ENCODE results near the gene RBBP6.

RBBP6 gene

DNA sequence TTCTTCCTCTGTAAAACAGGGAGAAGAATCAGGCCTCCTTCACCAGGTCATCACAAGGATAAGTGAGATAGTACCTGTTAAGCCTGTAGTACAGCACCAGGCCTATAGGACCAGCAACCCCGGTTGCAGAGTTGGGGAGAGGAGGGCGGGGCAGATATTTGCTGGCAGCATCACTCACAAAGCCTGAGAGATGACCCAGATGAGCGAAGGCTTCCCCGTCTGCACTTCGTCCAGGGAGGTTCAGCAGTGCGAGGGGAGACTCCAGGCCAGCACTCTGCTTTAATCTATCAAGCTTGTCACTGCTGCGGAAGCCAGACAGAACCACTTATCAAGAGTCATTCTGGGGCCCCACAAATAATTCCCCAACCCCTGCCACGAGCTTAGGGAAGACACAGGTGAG is 15.8 kb upstream of the RBBP6 start:
- no peak for DNase-seq (ENCODE audit: low read depth)

- no peak for DNase-seq (ENCODE audit: low read depth)
Measured at GRCh38 chr16:24524855-24525677, 14.3 kb upstream of the RBBP6 start.

- DNase-seq (ENCODE audit: low read depth), result no peak
Measured at GRCh38 chr16:24525970-24526559, 13.3 kb upstream of the RBBP6 start.

GRCh38 chr16:24526701-24527495 is 12.5 kb upstream of the RBBP6 start:
- DNase-seq (ENCODE audit: low read depth), result no peak

- no peak for DNase-seq (ENCODE audit: low read depth)
Measured at GRCh38 chr16:24531166-24531565, 8.2 kb upstream of the RBBP6 start.

DNA sequence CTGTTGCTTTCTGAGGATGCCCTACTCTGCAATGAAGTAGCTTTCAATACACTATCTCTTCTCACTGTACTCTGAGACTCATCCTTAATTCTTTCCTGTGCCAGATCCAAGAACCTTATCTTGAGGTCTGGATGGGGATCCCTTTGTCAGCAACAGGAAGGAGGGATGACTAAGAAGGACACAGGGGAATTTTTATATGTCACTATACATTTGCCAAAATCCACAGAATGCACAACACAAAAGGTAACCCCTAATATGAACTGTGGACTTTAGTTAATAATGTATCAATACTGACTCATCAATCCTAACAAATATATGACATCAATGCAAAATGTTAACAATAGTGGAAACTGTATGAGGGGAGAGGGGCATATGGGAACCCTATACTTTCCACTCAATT is 4.7 kb upstream of the RBBP6 start:
- DNase-seq (ENCODE audit: low read depth), result no peak

GRCh38 chr16:24535827-24536226 is 3.5 kb upstream of the RBBP6 start:
- no peak for DNase-seq (ENCODE audit: low read depth)

GRCh38 chr16:24536671-24537070 is 2.7 kb upstream of the RBBP6 start:
- DNase-seq (ENCODE audit: low read depth), result no peak

- DNase-seq (ENCODE audit: low read depth), result no peak
Measured at GRCh38 chr16:24537474-24538337, 1.7 kb upstream of the RBBP6 start.

DNA sequence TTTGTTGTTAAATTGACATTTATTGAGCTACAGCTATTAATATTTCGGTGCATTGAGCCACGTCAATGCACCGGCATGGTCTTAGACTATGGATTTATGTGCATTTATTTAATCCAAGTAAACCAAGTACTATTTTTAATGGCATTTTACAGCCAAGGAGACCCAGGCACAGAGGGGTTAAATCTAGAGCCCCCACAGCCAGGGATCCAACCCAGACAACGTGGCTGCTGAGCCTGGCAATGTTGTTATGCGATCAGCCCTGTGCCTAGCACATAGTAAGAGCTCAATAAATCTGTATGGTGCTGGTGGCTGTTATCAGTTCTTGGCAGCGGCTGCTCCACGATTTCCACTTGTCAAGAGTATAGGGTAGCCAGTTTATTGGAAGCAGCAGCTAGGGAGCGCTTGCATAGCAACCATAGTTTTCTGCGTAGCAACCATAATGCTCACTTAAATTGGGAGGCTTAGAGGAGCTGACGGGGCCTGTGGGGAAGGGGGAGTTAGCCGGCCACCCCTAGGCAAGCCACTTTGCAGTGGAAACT is 541 bp upstream of the RBBP6 start:
- no peak for DNase-seq (ENCODE audit: low read depth)

DNA sequence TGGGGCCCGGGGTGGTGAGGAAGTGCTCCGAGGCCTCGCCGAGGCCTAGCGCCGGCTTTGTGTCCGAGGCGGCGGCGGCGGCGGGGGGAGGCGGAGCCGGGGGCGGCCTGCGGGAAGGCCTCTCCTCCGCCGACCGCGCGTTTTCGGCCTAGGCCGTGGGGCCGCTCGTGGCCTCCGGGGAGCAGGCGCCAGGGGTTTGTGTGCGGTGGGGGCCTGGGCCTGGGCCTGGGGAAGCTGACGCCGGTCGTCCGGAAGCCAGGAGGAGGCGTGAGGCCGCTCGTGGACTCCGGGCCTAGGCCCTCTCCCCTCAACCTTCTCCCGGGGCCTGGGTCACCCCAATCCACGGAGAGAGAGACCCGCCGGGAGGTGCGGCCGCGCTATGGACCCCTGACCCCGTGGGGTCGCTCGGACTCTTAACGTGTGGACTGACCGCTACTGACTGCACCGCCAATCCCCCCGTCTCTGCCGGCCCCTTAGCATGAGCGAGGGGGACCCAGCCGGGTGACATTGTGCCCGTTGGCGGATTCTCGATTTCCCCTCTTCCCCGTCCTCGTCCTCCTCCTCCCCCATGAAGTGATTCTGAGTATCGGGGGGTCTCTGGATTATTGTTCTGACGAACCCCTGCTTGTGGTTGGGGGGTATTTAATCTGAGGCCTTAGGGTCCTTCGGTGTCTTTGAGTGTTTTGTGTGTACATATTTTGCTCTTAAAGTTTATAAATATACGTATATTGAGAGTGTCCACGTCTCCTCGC is 660 bp downstream of the RBBP6 start:
- DNase-seq (ENCODE audit: low read depth), result peak; percentile 16

- DNase-seq (ENCODE audit: low read depth), result no peak
Measured at GRCh38 chr16:24540602-24541210, 1.3 kb downstream of the RBBP6 start.

- DNase-seq (ENCODE audit: low read depth), result no peak
Measured at GRCh38 chr16:24541233-24541933, 2.0 kb downstream of the RBBP6 start.

GRCh38 chr16:24543949-24544348 is 4.6 kb downstream of the RBBP6 start:
- DNase-seq (ENCODE audit: low read depth), result no peak

DNA sequence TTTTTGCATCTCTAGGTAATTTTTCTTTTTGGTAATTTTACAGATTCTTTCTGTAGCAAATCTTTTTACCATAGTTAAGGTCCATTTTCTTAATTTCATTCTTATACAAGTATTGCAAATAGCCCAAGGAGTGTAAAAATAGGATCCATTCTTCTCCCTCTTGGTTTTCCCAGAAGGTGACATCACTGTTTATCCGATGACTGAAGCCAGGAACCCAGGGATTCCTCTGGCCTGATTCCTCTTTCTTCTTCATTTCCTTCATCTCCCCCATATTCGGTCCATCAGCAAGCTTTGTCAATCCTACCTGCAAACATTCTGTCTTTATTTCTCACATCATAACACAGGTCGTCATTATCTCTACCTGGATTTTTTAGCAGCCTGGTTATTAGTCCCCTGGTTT is 5.3 kb downstream of the RBBP6 start:
- no peak for DNase-seq (ENCODE audit: low read depth)

DNA sequence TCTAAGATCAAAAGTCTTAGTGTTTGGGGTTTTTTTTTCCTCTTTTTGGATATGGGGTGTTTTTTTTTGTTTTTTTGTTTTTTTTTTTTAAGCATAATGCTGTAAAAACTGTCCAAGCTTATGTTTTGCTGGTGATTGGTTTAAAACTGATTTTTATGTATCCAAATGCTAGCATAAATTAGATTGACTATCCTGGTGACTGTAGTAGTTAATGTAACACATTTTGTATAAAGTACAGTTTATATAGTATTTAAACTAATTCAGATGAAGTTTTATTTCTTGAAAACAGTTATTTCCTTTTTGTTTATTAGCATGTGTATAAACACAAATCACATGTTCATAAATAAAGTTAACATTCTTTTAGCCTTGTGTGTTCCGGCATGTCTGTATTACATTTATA is 10.9 kb downstream of the RBBP6 start:
- DNase-seq (ENCODE audit: low read depth), result no peak

DNA sequence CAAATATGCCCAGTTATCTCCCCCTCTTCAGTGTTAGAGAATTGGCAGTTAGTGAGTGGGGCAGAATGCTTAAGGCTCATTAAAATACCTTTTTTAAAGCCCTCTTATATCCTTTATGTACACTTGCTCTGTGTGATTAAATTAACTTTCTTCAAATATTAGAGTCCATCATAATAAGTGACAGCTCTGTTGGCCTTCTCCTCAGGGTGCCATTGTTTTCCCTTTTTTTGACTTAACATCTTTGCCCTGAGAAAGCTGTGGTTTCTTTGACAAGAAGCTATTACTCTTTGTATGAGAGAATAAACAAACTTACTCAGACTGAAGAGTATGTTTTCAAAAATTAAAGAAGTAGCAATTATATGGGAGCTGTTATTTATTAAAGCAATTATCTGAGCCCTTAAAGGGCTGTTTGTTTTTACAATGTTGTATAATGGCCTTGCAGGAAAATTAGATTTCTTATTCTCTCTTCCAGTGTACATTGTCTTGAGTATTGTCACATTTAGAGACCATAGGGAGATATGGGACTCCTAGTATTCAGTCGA is 13.4 kb downstream of the RBBP6 start:
- DNase-seq (ENCODE audit: low read depth), result no peak

DNA sequence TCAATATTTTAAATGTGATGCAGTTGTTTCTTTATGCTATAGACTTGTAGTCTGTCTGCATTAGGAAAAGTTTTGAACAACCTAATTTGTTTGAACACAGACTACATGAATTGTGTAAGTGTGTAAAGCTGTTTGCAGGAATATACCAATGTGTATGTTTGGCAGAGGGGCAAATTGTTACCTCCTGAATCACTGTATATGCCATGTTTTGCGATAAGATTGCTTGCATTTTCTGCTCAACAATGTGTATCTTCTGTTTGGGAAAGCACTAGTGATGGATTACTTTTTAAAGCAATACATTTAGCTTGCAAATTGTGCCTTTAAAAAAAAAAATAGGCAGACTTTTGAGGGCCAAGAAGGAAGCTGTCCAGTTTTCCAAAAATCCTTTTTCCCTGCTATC is 14.6 kb downstream of the RBBP6 start:
- DNase-seq (ENCODE audit: low read depth), result no peak

GRCh38 chr16:24555346-24555872 is 16.0 kb downstream of the RBBP6 start:
- DNase-seq (ENCODE audit: low read depth), result no peak
